Measurements from ENCODE around the gene TANGO2. TPM values are rescaled to one million over a fixed set of nuclear protein-coding genes. Genes with fewer than 3 reads are reported as not detected.

Gene TANGO2
- total and polyA plus RNA-seq, 2 donors (not counting 1 experiment from before 2014, with no cell fraction given): 75.5 to 75.6 TPM

DNA sequence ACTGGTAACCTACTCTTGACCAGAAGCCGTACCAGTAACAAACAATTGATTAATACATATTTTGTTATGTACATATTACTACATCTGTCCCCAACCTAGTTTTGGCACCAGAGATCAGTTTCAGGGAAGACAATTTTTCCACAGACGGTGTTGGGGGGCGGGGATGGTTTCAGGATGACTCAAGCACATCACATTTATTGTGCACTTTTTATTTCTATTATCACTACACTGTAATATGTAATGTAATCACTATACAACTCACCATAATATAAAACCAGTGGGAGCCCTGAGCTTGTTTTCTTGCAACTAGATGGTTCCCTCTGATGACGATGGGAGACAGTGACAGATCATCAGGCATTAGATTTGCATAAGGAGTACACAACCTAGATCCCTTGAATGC is 74.6 kb downstream of the TANGO2 start:
- no peaks in the 10 kb centered on the region for H3K79me2 ChIP-seq (ENCODE audit: control insufficient read depth, insufficient read depth, low read length)
- no peak overlapping the region for H2AFZ ChIP-seq (ENCODE audit: insufficient read depth, low read depth, low read length, poor library complexity, severe bottlenecking)
- H3K4me3 ChIP-seq (ENCODE audit: control extremely low read depth in 1 of 5, extremely low read depth in 1 of 5, insufficient read depth in 1 of 5, low read depth in 2 of 5, low read length in 4 of 5): no peak overlapping the region
- CTCF ChIA-PET: no interaction called here
- H3K36me3 ChIP-seq (replicated peaks in 1 of 2; ENCODE audit: control extremely low read depth in 1 of 2, control insufficient read depth in 1 of 2, extremely low read depth in 1 of 2, insufficient read depth in 2 of 2, low read length in 1 of 2): peaks cover 3 to 51% of the 10 kb centered on the region in 2 experiments
- no peaks in the 10 kb centered on the region for H4K20me1 ChIP-seq (ENCODE audit: control insufficient read depth, insufficient read depth, low read length, poor library complexity, severe bottlenecking)
- Mint-ChIP-seq H3K4me3 (no peak overlapping the region), H3K27ac (no peak overlapping the region), H3K27me3 (no peaks in the 10 kb centered on the region), H3K9me3 (ENCODE audit: insufficient read depth) (no peaks in the 10 kb centered on the region), H3K4me1 (no peaks in the 10 kb centered on the region)
- H3K9me3 ChIP-seq (ENCODE audit: control extremely low read depth in 1 of 3, control insufficient read depth in 2 of 3, insufficient read depth in 1 of 3, low read length in 2 of 3): no peaks in the 10 kb centered on the region
- 100% methylated on average over 1 of the region's 4 CpGs for WGBS (ENCODE audit: insufficient coverage)
- H3K4me1 ChIP-seq (ENCODE audit: control insufficient read depth in 2 of 2, insufficient read depth in 2 of 2, low read length in 2 of 2): no peaks in the 10 kb centered on the region
- H3K27ac ChIP-seq (ENCODE audit: low read length in 2 of 2): no peak overlapping the region
- no peak for ATAC-seq (ENCODE audit: low read depth)
- TF ChIP-seq, protein P1, sequence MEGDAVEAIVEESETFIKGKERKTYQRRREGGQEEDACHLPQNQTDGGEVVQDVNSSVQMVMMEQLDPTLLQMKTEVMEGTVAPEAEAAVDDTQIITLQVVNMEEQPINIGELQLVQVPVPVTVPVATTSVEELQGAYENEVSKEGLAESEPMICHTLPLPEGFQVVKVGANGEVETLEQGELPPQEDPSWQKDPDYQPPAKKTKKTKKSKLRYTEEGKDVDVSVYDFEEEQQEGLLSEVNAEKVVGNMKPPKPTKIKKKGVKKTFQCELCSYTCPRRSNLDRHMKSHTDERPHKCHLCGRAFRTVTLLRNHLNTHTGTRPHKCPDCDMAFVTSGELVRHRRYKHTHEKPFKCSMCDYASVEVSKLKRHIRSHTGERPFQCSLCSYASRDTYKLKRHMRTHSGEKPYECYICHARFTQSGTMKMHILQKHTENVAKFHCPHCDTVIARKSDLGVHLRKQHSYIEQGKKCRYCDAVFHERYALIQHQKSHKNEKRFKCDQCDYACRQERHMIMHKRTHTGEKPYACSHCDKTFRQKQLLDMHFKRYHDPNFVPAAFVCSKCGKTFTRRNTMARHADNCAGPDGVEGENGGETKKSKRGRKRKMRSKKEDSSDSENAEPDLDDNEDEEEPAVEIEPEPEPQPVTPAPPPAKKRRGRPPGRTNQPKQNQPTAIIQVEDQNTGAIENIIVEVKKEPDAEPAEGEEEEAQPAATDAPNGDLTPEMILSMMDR (IDR thresholded peaks at IDR 0.05): no peak
- no peak for TF ChIP-seq EZH2 (IDR thresholded peaks at IDR 0.05; ENCODE audit: borderline replicate concordance, insufficient read depth, low read depth, low read length, poor library complexity, severe bottlenecking)
- no peak for DNase-seq
- POLR2A ChIA-PET: no interaction called here
- H3K9ac ChIP-seq (ENCODE audit: low read length): no peak overlapping the region
- intact Hi-C loops (cut with micrococcal nuclease): no loop called here
- no peaks in the 10 kb centered on the region for H3K27me3 ChIP-seq (replicated peaks in 1 of 4; ENCODE audit: control extremely low read depth in 1 of 4, control insufficient read depth in 3 of 4, insufficient read depth in 4 of 4, low read length in 3 of 4)
- H3K4me2 ChIP-seq (replicated peaks; ENCODE audit: low read depth, low read length, poor library complexity, severe bottlenecking): no peak overlapping the region

DNA sequence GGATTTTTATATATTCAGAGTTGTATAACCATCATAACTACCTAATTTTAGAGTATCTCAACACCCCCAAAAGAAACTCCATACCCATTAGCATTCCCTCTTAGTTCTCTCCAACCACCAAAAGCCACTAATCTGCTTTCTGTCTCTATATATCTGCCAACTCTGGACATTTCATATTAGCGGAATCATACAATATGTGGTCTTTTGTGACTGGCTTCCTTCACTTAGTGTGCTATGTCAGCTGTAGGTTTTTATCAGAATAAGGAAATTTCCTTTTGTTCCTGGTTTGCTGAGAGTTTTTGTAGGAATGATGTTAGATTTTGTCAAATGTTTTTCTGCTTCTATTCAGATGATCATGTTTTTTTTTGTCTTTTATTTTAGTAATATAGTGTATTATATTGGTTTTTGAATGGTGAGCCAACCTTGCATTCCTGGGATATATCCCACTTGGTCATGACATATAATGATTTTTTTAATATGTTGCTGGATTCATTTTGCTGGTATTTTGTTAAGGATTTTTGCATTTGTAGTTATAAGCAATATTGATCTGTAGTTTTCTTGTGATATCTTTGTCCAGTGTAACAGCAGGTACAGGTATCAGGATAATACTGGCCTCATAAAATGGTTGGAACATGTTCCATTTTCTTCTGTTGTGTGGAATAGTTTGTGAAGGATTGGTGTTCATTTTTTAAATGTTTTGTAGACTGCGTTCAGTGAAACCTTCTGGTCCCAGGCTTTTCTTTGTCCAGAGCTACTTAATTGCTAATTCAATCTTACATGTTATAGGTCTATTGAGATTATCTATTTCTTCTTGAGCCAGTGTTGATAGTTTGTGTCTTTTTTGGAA is 75.9 kb downstream of the TANGO2 start:
- intact Hi-C loops (cut with micrococcal nuclease): no loop called here
- DNase-seq: no peak
- ChIA-PET POLR2A (no interaction called here), CTCF (no interaction called here)
- Histone ChIP-seq H2AFZ (ENCODE audit: insufficient read depth, low read depth, low read length, poor library complexity, severe bottlenecking) (no peak overlapping the region), H3K79me2 (ENCODE audit: control insufficient read depth, insufficient read depth, low read length) (no peaks in the 10 kb centered on the region), H3K27ac (ENCODE audit: low read length in 2 of 2) (no peak overlapping the region), H3K9ac (ENCODE audit: low read length) (no peak overlapping the region), H3K9me3 (ENCODE audit: control extremely low read depth in 1 of 3, control insufficient read depth in 2 of 3, insufficient read depth in 1 of 3, low read length in 2 of 3) (no peaks in the 10 kb centered on the region), H3K4me1 (ENCODE audit: control insufficient read depth in 2 of 2, insufficient read depth in 2 of 2, low read length in 2 of 2) (no peaks in the 10 kb centered on the region), H4K20me1 (ENCODE audit: control insufficient read depth, insufficient read depth, low read length, poor library complexity, severe bottlenecking) (no peaks in the 10 kb centered on the region), H3K27me3 (replicated peaks in 1 of 4; ENCODE audit: control extremely low read depth in 1 of 4, control insufficient read depth in 3 of 4, insufficient read depth in 4 of 4, low read length in 3 of 4) (no peaks in the 10 kb centered on the region), H3K36me3 (replicated peaks in 1 of 2; ENCODE audit: control extremely low read depth in 1 of 2, control insufficient read depth in 1 of 2, extremely low read depth in 1 of 2, insufficient read depth in 2 of 2, low read length in 1 of 2) (peaks cover 2 to 43% of the 10 kb centered on the region in 2 experiments), H3K4me2 (replicated peaks; ENCODE audit: low read depth, low read length, poor library complexity, severe bottlenecking) (no peak overlapping the region), H3K4me3 (ENCODE audit: control extremely low read depth in 1 of 5, extremely low read depth in 1 of 5, insufficient read depth in 1 of 5, low read depth in 2 of 5, low read length in 4 of 5) (no peak overlapping the region)
- no peak for ATAC-seq (ENCODE audit: low read depth)
- H3K27me3 Mint-ChIP-seq: no peaks in the 10 kb centered on the region
- no peaks in the 10 kb centered on the region for H3K9me3 Mint-ChIP-seq (ENCODE audit: insufficient read depth)
- H3K27ac Mint-ChIP-seq: no peak overlapping the region
- no peak for TF ChIP-seq EZH2 (IDR thresholded peaks at IDR 0.05; ENCODE audit: borderline replicate concordance, insufficient read depth, low read depth, low read length, poor library complexity, severe bottlenecking)
- TF ChIP-seq, protein P1 (IDR thresholded peaks at IDR 0.05): no peak
- H3K4me1 Mint-ChIP-seq: no peaks in the 10 kb centered on the region
- H3K4me3 Mint-ChIP-seq: no peak overlapping the region
- whole genome bisulfite sequencing (ENCODE audit: insufficient coverage): no CpG with 5 or more reads among the region's 2 CpGs

Measured in B cell (primary cell).